Cardiac fibroblast (primary cell): Measurements from ENCODE around the gene NFATC1.

Source experiments
- DNase-seq, 2 donors: peaks; one replicate each; pipeline versions ENCODE4 v3.0.0 to v3.0.0-alpha.2; 2010; ENCODE audit warnings: low read depth in 2 of 2
- H3K4me3 ChIP-seq, 2 donors: replicated peaks in 1 of 2; 1 replicate in 1 of 2; 2 replicates in 1 of 2; pipeline ENCODE4 v1.5.1; 2011; ENCODE audit warnings: low read depth in 2 of 2, low read length in 2 of 2, mild to moderate bottlenecking in 2 of 2, moderate library complexity in 1 of 2
- CTCF ChIP-seq: IDR thresholded peaks from one replicate; pipeline ENCODE4 v1.5.1; 2011; ENCODE audit warnings: low read depth, mild to moderate bottlenecking, low read length, inconsistent platforms

Gene NFATC1

DNA sequence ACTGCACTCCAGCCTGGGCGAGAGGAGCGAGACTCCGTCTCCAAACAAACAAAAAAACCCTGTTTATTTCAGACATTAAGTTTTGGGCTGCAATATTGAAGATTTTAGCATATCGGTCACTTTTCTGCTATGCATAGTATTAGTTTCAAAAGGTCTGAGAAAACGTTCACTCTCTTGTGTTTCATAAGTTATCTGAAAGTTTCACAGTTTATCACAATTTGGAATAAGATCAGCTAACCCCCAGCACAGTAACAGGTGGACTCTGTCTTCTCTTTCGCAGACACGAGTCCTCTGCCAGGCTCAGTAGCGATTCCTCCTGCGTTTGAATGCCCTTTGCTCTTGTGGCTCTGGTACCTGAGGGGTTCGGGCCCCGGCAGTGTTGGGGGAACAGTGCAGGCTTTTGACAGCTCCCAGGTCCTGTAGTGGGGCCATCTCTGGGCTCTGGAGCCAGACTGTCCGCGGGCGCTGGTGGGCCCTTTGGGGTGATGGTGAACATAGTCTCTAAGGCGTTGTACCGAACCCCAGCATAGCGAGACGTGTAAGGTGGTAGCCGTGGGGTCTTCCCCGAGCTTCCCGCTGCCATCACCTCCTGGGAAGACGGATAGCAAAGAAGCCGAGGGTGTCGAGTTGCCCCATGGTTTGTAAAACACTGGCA is 20.4 kb downstream of the NFATC1 start:
- no peak for TF ChIP-seq CTCF

GRCh38 chr18:79416677-79417052 is 20.9 kb downstream of the NFATC1 start:
- DNase-seq, result no peak
- H3K4me3 ChIP-seq, result no peak overlapping the region
- TF ChIP-seq CTCF, result no peak

More for the DNA sequence above, 20.4 kb downstream of the NFATC1 start:
- no peak for DNase-seq
- no peak overlapping the region for H3K4me3 ChIP-seq

DNA sequence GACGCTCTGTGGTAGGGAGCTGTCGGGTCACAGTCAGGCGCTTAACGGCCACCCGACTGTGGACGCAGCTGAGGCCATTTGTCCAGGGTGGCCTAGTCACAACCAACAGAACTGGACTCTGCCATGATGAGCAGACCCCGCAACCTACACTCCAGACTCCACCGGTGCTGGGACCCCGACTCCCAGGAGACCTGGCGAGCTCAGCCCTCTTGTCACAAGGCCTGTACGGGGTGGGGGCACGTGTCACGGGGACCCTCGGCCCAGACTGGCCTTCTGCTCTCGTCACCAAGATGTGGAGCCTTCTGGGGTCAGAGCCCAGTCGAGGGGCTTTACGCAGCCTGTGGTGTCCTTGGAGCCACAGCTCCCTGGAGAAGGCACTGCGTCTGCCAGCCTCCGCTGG is 22.5 kb downstream of the NFATC1 start:
- no peak overlapping the region for H3K4me3 ChIP-seq
- no peak for DNase-seq
- no peak for TF ChIP-seq CTCF

- no peak overlapping the region for H3K4me3 ChIP-seq
- DNase-seq, result no peak
- no peak for TF ChIP-seq CTCF
These were observed 22.9 kb downstream of the NFATC1 start for GRCh38 chr18:79418642-79419041.

DNA sequence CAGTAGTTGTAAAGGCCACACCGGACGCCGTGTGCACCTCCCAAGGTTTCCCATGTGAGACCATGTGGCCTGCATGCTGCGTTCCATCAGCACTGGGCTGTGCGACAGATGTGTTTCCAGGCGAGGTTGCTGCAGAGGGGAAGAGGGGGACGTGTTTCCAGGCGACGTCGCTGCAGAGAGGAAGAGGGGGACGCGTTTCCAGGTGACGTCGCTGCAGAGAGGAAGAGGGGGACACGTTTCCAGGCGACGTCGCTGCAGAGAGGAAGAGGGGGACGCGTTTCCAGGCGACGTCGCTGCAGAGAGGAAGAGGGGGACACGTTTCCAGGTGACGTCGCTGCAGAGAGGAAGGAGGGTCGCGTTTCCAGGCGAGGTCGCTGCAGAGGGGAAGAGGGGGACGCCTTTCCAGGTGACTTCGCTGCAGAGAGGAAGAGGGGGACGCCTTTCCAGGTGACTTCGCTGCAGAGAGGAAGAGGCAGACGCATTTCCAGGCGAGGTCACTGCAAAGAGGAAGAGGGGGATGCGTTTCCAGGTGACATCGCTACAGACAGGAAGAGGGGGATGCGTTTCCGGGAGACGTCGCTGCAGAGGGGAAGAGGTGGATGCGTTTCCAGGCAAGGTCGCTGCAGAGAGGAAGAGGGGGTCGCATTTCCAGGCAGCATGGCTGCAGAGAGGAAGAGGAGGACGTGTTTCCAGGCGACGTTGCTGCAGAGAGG is 24.5 kb downstream of the NFATC1 start:
- H3K4me3 ChIP-seq, result no peak overlapping the region
- TF ChIP-seq CTCF, result no peak
- no peak for DNase-seq

DNA sequence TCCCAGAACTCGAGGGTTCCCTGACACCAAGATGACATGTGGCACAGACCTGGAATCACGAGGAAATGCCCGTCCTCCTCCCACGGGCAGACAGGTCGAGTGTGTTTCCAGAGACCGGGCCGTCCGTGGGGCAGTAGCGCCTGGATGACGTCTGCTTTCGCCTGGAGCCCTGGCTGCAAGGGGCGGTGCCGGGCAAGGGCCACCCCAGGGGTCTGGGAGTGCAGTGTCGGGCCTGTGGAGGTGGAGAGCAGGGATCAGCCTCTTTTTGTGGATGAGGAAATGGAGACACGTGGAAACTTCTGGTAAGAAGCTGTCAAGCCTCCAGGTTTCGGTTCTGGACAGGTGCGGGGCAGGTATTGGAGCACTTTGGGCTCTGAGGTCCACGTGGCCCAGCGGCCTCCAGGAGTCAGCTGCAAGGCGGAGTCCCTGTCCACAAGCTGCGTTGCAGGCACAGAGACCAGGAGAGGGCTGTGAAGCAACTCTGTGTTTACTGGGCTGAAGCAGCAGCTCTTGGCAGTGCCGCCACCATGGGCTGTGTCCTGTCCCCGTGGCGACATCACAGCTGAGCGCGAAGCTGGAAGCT is 25.6 kb downstream of the NFATC1 start:
- no peak overlapping the region for H3K4me3 ChIP-seq
- DNase-seq, result no peak
- TF ChIP-seq CTCF, result no peak
